MCF 10A (cell line): ENCODE results near the gene ZNF3. TPM values are rescaled to one million over a fixed set of nuclear protein-coding genes. Genes with fewer than 3 reads are reported as not detected.
A peak's percentile ranks its signal among the peaks of the same experiment; 100 is the strongest.

ENCODE experiments used
- BruUV-seq: library from RNA; stranded (reverse); fragments of 400-500 nt; replicated peaks from 2 replicates; lab custom pipeline; 2021; lab: Mats Ljungman, UMichigan
- CTCF ChIA-PET: fragments of 300-600 bp; sonication (Branson Sonifier 250); formaldehyde crosslinking; extraction: SDS; loops from one replicate; lab custom pipeline; 2021; ENCODE audit warnings: antibody characterized with exemption, inconsistent platforms; lab: Yijun Ruan, JAX
- POLR2A ChIA-PET: fragments of 300-600, 350-650 bp; sonication (Branson Sonifier 250); formaldehyde crosslinking; extraction: SDS; loops from one replicate; lab custom pipeline; 2020; ENCODE audit warnings: antibody characterized with exemption, inconsistent platforms; lab: Yijun Ruan, JAX
- DNase-seq: peaks from one replicate; pipeline ENCODE4 v3.0.0-alpha.2; 2018; ENCODE audit not compliant: unreplicated experiment
- H3K27ac Mint-ChIP-seq: one replicate; pipeline ENCODE4 v1.8.0; 2022; ENCODE audit warnings: mild to moderate bottlenecking, low read depth, mixed read lengths; ENCODE audit not compliant: unreplicated experiment
- H3K27me3 Mint-ChIP-seq: one replicate; pipeline ENCODE4 v1.8.0; 2022; ENCODE audit warnings: mixed read lengths; ENCODE audit not compliant: insufficient read depth, unreplicated experiment
- H3K36me3 Mint-ChIP-seq: one replicate; pipeline ENCODE4 v1.8.0; 2022; ENCODE audit warnings: mild to moderate bottlenecking, moderate library complexity, mixed read lengths; ENCODE audit not compliant: insufficient read depth, unreplicated experiment
- H3K4me1 Mint-ChIP-seq: one replicate; pipeline ENCODE4 v1.8.0; 2022; ENCODE audit warnings: mixed read lengths; ENCODE audit not compliant: insufficient read depth, unreplicated experiment
- H3K4me3 Mint-ChIP-seq: one replicate; pipeline ENCODE4 v1.8.0; 2022; ENCODE audit warnings: mild to moderate bottlenecking, moderate library complexity, mixed read lengths; ENCODE audit not compliant: unreplicated experiment
- H3K9me3 Mint-ChIP-seq: one replicate; pipeline ENCODE4 v1.8.0; 2022; ENCODE audit warnings: mixed read lengths; ENCODE audit not compliant: unreplicated experiment
- intact Hi-C: fragments of 100-400 bp; cut with micrococcal nuclease; formaldehyde crosslinking; loops from 2 replicates; pipeline ENCODE4 v1.14.1; 2022
- total RNA-seq: library from RNA; stranded (reverse); gene quantifications from 2 replicates; pipeline ENCODE4 v1.2.3, GENCODE V29; 2022
- TF ChIP-seq, protein P1 (sequence below): fragments of 200-600 bp; IDR thresholded peaks from one replicate; pipeline ENCODE4 v1.8.0; 2022; ENCODE audit warnings: antibody characterized with exemption, mild to moderate bottlenecking; ENCODE audit not compliant: unreplicated experiment

ZNF3 gene
- total RNA-seq, 1 experiment from 2014 or later, result 23.7 TPM

DNA sequence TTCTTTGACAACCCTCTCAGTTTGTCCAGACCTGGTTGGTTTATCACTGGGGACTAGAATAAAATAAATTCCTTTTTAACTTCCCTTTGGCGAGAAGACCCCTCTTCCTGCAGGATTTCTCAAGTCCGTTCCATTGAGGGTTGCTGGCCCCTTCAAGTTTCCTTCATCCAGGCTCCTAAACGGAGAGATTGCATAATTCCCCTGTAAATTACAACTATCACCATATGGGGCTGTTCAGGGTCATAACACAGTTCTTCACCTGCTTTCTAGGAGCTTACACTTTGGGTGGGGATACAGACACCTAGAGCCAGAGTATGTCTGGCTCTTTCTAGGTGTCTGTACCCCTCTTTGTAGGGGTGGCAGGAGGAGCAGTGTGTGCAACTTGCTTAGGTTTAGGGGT, 4.0 kb upstream of the ZNF3 start:
- CTCF ChIA-PET, result interaction anchor here (1.0 to 1.3 kb wide), 3 partner anchors 60 to 152 kb away, joined by 4 to 5 read pairs (median 4); no protein-coding TSS in a partner anchor
- BruUV-seq, result no TSS peak
- Mint-ChIP-seq H3K36me3 (peaks cover 18% of the 10 kb centered on the region), H3K4me1 (peaks cover 18% of the 10 kb centered on the region), H3K27me3 (no peaks in the 10 kb centered on the region), H3K9me3 (no peaks in the 10 kb centered on the region), H3K4me3 (no peak overlapping the region), H3K27ac (no peak overlapping the region)
- intact Hi-C loops, result loop anchor here (10.0 kb wide), 1 partner anchor 171 kb away; the partner anchor contains the start of gene TRIM4
- TF ChIP-seq, protein P1, sequence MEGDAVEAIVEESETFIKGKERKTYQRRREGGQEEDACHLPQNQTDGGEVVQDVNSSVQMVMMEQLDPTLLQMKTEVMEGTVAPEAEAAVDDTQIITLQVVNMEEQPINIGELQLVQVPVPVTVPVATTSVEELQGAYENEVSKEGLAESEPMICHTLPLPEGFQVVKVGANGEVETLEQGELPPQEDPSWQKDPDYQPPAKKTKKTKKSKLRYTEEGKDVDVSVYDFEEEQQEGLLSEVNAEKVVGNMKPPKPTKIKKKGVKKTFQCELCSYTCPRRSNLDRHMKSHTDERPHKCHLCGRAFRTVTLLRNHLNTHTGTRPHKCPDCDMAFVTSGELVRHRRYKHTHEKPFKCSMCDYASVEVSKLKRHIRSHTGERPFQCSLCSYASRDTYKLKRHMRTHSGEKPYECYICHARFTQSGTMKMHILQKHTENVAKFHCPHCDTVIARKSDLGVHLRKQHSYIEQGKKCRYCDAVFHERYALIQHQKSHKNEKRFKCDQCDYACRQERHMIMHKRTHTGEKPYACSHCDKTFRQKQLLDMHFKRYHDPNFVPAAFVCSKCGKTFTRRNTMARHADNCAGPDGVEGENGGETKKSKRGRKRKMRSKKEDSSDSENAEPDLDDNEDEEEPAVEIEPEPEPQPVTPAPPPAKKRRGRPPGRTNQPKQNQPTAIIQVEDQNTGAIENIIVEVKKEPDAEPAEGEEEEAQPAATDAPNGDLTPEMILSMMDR, result no peak
- no peak for DNase-seq
- POLR2A ChIA-PET, result no interaction called here

DNA sequence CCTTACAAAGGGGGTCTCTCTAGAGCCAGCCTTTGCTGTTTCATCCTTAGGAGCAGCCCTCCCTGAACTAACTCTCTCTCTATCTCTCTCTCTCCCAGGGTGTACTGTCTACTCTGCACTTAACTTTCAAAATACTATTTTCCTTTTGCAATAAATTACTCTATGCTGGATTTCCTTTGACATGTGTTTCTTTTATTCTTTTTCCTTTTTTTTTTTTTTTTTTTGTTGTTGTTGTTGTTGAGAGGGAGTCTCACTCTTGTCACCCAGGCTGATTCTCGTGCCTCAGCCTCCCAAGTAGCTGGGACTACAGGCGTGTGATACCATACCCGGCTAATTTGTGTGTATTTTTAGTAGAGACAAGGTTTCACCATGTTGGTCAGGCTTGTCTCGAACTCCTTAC, 1.5 kb upstream of the ZNF3 start:
- H3K4me1 Mint-ChIP-seq, result peaks cover 12% of the 10 kb centered on the region
- H3K36me3 Mint-ChIP-seq, result peaks cover 22% of the 10 kb centered on the region
- TF ChIP-seq, protein P1, result no peak
- peak overlapping the region; percentile 17 for H3K27ac Mint-ChIP-seq
- no peaks in the 10 kb centered on the region for H3K27me3 Mint-ChIP-seq
- H3K4me3 Mint-ChIP-seq, result no peak overlapping the region
- DNase-seq, result no peak
- CTCF ChIA-PET, result interaction anchor here (0.6 to 1.3 kb wide), 11 partner anchors 11 to 167 kb away, joined by 3 to 14 read pairs (median 3); partner anchors contain the start of gene ZKSCAN1
- POLR2A ChIA-PET, result interaction anchor here (1.1 kb wide), 1 partner anchor 89 kb away, joined by 4 read pairs; no protein-coding TSS in a partner anchor
- H3K9me3 Mint-ChIP-seq, result no peaks in the 10 kb centered on the region
- BruUV-seq, result no TSS peak
- intact Hi-C loops, result loop anchor here (10.0 kb wide), 1 partner anchor 168 kb away; the partner anchor contains the start of gene TRIM4

DNA sequence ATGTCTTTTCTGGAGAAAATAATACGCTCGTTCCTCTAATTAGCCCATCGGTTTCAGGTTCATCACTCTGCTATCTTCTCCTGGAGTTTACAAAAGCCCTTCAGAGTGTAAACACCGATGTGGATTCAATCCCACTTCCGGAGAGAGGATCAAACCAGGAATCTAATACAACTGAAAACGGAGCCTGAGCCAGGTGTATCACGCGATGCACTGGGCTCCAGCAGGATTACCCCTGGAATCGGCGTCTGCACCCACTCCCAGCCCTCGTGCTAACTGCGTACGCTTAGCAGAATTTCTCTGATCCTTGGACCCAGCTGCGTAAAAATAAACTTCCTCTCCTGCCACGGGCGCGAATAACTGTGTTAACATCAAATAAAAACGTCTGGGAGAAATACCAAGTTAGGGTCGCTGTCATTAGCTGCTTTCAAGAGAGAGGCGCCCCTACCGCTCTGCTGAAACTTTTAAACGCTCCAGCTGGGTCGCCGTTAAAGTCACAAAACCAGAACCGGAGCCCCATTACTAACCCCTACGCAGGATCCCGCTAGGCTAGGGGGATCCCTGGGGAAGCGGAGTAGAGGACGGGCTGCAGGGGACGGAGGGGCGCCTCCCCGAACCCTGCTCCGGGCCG, 502 bp downstream of the ZNF3 start:
- ChIA-PET POLR2A (interaction anchor here (0.6 to 2.1 kb wide), 22 partner anchors 9 to 755 kb away, joined by 3 to 14 read pairs (median 4); partner anchors contain the start of genes AP4M1, ARPC1A, COPS6 and MCM7), CTCF (interaction anchor here (0.6 to 1.2 kb wide), 4 partner anchors 10 to 638 kb away, joined by 3 to 4 read pairs (median 3); no protein-coding TSS in a partner anchor)
- peaks cover 6% of the 10 kb centered on the region for H3K4me1 Mint-ChIP-seq
- BruUV-seq, result TSS peak; percentile 63
- H3K27me3 Mint-ChIP-seq, result no peaks in the 10 kb centered on the region
- peak overlapping the region; percentile 74 for H3K27ac Mint-ChIP-seq
- DNase-seq, result no peak
- H3K4me3 Mint-ChIP-seq, result peak overlapping the region; percentile 84
- H3K9me3 Mint-ChIP-seq, result no peaks in the 10 kb centered on the region
- intact Hi-C loops, result loop anchor here (1.0 to 10.0 kb wide), 3 partner anchors 20 to 166 kb away; partner anchors contain the start of genes AP4M1, MCM7 and TRIM4
- TF ChIP-seq, protein P1, result no peak
- peaks cover 41% of the 10 kb centered on the region for H3K36me3 Mint-ChIP-seq

DNA sequence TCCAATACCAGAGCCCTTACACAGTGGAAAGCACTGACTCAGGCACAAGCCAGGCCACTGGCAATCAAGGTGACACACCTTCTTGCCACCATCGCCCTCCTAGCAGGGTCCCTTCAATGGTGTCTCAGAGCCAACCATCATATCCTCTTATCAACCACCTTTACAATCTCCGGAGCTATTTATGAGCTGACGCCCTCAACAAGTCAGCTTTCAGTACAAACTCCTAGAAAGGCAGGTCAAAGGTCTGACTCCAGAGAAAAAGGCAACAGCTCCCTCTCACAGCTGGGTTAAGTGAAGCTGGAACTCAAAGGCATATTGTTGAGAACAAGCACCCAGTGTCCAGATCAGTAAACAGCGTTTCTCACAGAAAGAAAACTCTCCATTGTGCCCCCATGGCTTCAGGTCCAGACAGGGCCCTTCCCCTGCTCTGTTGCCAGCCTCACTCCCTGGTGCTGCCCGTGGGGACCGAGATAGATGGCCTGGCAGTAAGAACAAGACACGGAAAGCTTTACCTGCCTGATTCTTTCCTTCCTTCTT, 2.4 kb downstream of the ZNF3 start:
- CTCF ChIA-PET, result interaction anchor here (0.6 to 1.2 kb wide), 2 partner anchors 89 to 327 kb away, joined by 3 to 8 read pairs; no protein-coding TSS in a partner anchor
- intact Hi-C loops, result no loop called here
- Mint-ChIP-seq H3K36me3 (peaks cover 60% of the 10 kb centered on the region), H3K27ac (no peak overlapping the region), H3K4me1 (peaks cover 6% of the 10 kb centered on the region), H3K27me3 (no peaks in the 10 kb centered on the region), H3K4me3 (peak overlapping the region; percentile 84), H3K9me3 (no peaks in the 10 kb centered on the region)
- BruUV-seq, result no TSS peak
- POLR2A ChIA-PET, result interaction anchor here (1.2 kb wide), 1 partner anchor 28 kb away, joined by 5 read pairs; no protein-coding TSS in a partner anchor
- no peak for DNase-seq
- TF ChIP-seq, protein P1, result no peak
